Measurements from ENCODE around the gene TMEM117.

TMEM117 gene

DNA sequence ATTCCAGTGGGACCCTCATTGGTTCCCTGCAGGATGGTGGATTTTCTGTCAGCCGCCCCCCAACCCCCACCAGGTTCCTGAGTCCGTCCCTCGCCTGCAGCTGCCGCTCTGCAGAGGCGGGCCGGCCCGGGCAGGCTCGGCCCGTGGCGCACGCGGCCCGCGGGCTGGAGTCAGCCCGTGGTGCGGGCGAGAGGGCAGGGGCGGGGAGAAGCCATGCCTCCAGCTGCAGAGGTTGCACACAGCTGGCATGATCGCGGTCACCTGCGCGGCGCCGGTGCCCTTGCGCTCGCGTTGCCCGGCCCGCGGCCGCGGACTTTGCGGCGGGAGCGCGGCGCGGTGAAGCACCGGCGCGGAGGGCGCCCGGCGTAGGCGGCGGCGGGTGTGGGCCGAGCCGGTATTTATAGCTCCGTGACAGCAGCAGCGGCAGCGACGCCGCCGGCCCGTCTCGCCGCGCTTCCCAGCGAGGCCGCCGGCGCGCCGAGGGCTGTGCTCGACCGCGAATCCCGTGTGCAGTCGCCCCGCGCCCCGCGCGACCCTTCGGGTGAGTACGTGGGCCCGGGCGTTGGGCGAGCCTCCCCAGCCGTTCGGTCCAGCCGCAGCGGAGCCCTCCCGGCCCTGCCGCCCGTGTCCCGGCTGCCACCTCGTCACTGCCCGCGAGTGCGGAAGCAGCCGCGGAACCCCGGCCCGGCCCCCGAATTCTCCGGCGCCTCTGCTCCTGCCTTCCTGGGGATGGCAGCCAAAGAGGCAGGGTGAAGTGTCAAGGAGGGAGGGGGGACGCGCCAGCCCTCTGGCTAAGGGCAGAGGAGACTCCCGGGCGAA lies at the start of gene TMEM117:
TMEM117 (plus strand) TSS at position 426 of the 819 bp plus-strand sequence.
- DNase-seq (ENCODE audit: low read depth), result peak; percentile 30

DNA sequence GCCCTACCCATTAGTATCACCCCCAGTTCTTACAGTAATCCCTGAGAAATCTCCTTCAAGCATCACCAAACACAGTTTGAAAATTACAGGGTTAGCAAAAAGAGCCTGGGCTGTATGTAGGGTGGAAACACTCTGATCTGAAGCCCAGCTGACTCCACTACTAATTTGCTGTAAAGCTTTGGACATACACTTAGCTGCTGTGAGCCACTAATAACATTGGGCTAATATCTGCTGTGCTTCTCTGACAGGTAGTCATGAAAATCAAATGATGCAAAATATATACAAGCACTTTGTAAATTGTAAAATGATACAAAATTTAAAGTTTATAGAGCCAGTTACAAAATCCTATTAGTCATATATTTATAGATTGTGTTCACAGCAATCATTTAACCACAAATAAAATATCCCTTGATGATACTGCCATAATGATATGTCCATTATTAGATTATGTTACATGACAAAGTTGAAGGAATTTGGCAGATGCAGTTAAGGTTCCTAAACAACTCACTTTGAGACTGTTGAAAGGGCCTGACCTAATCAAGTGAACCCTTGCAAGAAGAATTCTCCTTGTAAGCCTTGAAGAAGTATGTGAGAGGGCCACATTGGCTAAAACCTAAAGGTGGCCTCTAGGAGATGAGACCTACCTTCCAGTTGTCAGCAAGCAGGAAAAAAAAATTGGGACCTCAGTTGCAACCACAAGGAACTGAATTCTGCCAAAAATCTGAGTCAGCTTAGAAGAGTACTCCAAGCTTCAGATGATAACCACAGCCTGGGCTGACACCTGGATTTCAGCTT lies 48.8 kb upstream of the TMEM117 start:
- DNase-seq (ENCODE audit: low read depth), result no peak

- DNase-seq (ENCODE audit: low read depth), result no peak
These were observed 45.9 kb upstream of the TMEM117 start for GRCh38 chr12:43789941-43790340.

GRCh38 chr12:43795716-43796280 lies 40.1 kb upstream of the TMEM117 start:
- DNase-seq (ENCODE audit: low read depth), result no peak

DNA sequence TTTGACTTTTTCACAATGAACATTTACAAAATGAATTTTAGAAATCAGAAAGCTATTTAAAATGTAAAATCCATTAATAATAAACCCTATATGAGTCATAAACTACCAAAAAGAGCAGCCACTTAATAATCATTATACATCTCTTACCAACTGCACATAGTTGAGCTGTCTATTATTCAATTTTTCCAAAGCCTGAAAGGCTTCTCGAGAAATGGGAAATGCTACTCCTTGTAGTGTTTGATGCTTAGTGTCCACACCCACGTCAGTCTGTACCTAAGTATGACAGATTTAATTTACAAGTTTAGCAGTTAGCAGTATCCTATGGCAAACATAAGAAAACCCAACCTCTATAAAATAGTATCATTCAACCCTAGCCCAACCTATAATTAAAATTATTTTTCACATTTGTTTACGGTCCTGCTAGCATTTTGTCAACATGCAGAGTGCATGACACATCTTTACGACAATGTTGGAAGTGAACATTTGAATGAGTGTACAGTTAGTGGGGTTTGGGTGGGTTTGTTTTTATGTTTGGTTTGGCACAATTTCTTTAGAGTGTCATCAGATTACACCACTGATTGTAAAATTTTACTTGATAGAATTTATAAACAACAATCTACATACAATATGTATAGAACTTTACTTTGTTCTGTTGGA lies 38.2 kb upstream of the TMEM117 start:
- no peak for DNase-seq (ENCODE audit: low read depth)

- no peak for DNase-seq (ENCODE audit: low read depth)
These were observed 30.6 kb upstream of the TMEM117 start for GRCh38 chr12:43805149-43805859.

- DNase-seq (ENCODE audit: low read depth), result peak; percentile 72
These were observed 29.8 kb upstream of the TMEM117 start, which contains the start of gene TWF1 for GRCh38 chr12:43805860-43806736. TSS of gene TWF1 (minus strand) at chr12:43806317. CDS start at chr12:43806245, 72 bp downstream.

DNA sequence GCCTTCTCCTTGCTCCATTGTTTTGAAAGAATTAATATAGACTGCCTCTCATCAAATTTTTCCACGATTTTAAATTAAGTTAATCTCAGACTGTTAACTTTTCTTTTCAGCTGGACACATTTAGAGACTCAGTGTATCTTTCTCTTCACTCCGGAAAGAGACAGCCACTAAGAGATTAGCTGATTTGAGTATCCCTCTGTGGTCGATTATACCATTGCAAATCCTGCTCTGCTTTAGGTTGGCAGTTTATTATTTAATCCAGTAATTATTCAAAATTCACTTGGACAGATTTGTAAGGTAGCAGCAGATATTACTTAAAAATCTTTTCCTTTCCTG lies 29.2 kb upstream of the TMEM117 start:
- no peak for DNase-seq (ENCODE audit: low read depth)

DNA sequence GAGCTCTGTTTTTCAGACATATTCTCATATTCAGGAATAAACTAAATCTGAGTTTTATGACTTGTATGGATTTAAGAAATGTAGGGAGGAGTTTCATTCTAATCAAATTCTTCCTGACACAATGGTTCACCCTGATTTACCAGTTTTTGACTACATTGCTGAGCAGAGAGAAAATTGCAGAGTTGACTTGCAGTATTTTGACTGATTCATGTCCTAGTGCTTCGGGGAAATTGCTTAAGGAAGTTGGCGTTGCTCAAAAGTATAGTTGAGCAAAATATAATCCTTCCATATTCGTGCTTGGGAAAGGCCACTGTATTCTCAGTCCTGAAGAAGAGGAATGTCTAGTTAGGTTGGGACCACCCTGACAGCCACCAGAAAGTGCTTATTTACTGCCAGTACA lies 28.5 kb upstream of the TMEM117 start:
- no peak for DNase-seq (ENCODE audit: low read depth)

- DNase-seq (ENCODE audit: low read depth), result no peak
These were observed 23.8 kb upstream of the TMEM117 start for GRCh38 chr12:43812057-43812456.

DNA sequence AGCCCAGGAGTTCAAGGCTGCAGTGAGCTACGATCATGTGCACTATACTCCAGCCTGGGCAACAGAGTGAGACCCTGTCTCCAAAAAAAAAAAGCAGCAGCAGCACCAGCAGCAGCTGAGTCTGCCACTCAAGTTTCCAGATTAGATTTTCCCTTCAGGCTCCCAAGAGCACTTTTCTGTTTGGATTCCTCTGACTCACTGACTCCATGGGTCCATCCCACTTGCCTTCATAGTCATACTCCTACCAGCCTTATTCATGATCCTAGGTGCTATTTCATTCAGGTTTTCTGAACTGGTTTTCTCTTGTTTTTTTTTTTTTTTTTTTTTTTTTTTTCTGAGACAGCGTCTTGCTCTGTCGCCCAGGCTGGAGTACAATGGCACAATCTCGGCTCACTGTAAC lies 23.0 kb upstream of the TMEM117 start:
- no peak for DNase-seq (ENCODE audit: low read depth)

DNA sequence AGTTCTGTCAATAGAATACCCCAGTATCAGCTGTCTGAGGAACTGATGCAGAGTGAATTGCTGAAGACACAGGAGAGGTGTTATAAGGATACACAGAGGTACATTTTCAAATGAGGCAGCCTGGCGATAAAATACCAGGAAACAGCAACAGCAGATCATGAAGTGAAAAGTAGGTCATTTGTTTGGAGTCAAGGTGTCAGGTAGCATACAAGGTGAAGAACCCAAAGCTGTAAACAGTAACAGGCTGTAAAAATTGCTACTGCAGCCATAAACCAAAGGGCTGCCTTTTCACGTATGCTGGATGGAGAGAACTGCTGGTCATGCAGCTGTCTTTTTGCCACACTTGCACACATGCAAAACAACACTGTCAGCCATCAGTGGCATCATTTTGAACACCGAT lies 20.5 kb upstream of the TMEM117 start:
- DNase-seq (ENCODE audit: low read depth), result no peak

DNA sequence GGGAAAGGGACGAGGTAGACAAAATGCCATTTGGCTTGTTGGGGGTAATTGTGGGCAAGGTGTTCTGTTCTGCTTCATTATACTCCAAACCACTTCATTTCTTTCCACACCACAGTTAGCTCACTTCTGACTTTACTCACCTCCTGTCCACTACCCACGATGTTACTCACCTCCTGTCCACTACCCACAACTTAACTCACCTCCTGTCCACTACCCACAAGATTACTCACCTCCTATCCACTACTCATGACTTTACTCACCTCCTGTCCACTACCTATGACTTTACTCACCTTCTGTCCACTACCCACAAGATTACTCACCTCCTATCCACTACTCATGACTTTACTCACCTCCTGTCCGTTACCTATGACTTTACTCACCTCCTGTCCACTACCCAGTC lies 19.7 kb upstream of the TMEM117 start:
- no peak for DNase-seq (ENCODE audit: low read depth)

DNA sequence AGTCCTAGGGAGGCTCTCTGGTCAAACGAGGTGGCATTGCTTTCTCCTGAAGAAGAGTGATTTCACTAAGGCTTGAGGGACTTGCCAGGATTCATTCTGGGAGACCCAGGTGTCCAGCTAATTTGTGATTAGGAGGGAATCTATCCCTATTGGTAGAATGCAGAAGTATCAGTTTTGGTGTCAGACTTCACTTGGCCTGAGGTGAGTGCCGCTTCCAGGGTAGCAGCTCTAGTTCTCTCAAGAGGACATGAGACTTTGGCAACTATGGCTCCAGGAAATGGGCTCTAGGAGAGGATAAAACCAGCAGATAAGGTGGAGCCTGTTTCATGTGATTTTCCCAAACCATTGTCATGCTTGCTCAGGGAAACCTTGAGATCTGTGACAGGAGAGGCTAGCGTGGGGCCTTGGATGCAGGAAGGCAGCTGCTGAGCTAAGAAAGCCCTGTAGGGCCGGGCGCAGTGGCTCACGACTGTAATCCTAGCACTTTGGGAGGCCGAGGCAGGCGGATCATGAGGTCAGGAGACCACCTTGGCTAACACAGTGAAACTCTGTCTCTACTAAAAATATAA lies 11.6 kb upstream of the TMEM117 start:
- no peak for DNase-seq (ENCODE audit: low read depth)

GRCh38 chr12:43826681-43827080 lies 9.2 kb upstream of the TMEM117 start:
- DNase-seq (ENCODE audit: low read depth), result no peak

GRCh38 chr12:43827093-43827492 lies 8.8 kb upstream of the TMEM117 start:
- DNase-seq (ENCODE audit: low read depth), result no peak

DNA sequence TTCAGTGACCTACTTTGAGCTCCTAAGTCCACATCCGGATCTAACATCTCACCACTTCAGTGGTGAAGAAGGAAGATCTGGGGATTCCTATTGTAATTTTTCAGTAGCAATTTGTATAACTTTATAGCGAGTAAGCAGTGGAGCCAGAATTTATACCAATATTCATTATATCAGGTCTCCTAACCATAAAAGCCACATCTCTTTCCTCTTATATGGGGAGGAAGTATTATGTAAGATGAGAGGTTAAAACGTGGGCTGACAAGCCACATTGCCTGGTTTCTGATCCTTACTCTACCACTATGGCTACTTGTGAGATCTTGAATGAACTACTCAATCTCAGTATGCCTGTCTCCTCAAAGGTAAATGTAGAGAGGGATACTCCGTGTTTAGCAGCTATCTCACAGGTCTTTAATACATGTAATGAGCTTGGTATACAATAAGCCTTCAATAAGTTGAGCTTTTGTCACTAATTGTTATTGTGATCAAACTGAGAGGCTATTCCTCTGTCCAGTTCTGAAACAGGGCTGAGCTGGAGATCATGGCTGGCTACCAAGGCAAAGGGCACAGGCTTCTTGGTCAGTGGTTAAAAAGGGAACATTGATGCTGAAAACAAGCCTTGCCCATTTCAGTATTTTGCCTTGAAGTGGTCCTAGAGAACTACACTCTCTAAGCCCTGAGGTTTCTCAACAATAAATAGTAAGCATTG lies 3.3 kb upstream of the TMEM117 start:
- DNase-seq (ENCODE audit: low read depth), result no peak

DNA sequence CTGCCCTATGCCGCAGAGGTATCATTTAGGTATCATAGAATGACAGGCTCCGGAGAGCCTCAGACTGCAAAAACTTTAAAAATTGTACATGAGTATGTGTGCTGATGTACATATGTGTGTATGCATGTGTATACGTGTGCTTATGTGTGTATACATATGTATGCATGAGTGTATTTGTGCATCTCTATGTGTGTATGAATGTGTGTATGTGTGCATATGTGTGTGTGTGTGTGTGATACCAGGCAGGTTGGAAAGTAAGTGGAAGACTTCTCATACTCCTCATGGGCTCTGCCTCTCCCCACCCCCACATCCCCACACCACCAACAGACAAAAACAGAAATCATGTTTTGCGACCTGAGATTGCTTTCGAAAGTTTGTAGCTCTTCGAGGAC lies 621 bp upstream of the TMEM117 start:
- DNase-seq (ENCODE audit: low read depth), result no peak

- no peak for DNase-seq (ENCODE audit: low read depth)
These were observed 651 bp downstream of the TMEM117 start for GRCh38 chr12:43836475-43836989.

DNA sequence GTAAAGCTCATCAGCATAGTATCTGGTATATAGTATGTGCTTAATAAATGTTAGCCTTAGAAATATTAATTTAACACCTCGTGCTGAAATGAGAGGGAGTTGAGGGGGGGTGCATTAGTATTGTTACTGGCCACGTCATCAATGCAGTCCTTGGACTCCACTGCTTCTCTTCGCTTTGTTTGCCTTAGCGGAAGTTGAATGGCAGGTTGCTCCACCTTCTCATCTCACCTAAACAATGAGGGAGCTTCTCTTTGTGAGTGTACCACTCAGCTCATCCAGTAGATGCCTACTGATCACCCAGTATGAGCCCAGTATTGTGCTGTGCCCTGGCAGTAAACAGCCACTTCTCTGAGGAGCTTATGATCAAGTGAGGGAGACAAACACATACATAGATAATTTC lies 4.5 kb downstream of the TMEM117 start:
- no peak for DNase-seq (ENCODE audit: low read depth)

All from stimulated activated CD8-positive, alpha-beta memory T cell treated with anti-CD3 and anti-CD28 coated beads, Interleukin-12 subunit alpha, Interleukin-12 subunit beta, amount 100 ng/mL, for 1 hour (primary cell).